Measurements from ENCODE around the gene CXorf38.

Gene CXorf38

GRCh38 chrX:40685362-40685918, 38.1 kb upstream of the CXorf38 start:
- Histone ChIP-seq H3K14ac (ENCODE audit: low read length in 2 of 2) (no peak overlapping the region), H3K27me3 (ENCODE audit: control insufficient read depth in 1 of 2, insufficient read depth in 1 of 2, low read length in 2 of 2) (peaks cover 0 to 25% of the 10 kb centered on the region in 2 experiments), H2BK5ac (ENCODE audit: low read depth, low read length, poor library complexity, severe bottlenecking) (no peak overlapping the region), H3K27ac (ENCODE audit: low read length, poor library complexity, severe bottlenecking) (peak overlapping the region; percentile 32), H2BK15ac (ENCODE audit: low read depth, poor library complexity, severe bottlenecking) (no peak overlapping the region), H4K91ac (ENCODE audit: low read length) (no peak overlapping the region), H3K36me3 (ENCODE audit: control insufficient read depth in 1 of 2, insufficient read depth in 2 of 2, low read depth in 1 of 2, low read length in 2 of 2) (peaks cover 3 to 56% of the 10 kb centered on the region in 2 experiments), H2AFZ (ENCODE audit: low read depth, low read length) (no peak overlapping the region), H3K4ac (ENCODE audit: low read depth in 1 of 2, low read length in 2 of 2) (no peak overlapping the region), H3K18ac (ENCODE audit: low read depth in 1 of 2, low read length in 2 of 2) (no peak overlapping the region), H3K4me1 (ENCODE audit: control insufficient read depth, insufficient read depth, low read depth, low read length) (peaks cover 1% of the 10 kb centered on the region), H3K23ac (ENCODE audit: low read length in 2 of 2) (no peak overlapping the region), H3K9me3 (ENCODE audit: control insufficient read depth, low read length) (no peaks in the 10 kb centered on the region), H3K79me1 (replicated peaks; ENCODE audit: low read length, poor library complexity, severe bottlenecking) (peaks cover under 1% of the 10 kb centered on the region), H2BK12ac (ENCODE audit: low read length in 2 of 2) (no peak overlapping the region), H4K8ac (ENCODE audit: low read length) (no peak overlapping the region), H3K9ac (ENCODE audit: low read length) (no peak overlapping the region), H3K4me3 (ENCODE audit: insufficient read depth in 1 of 2, low read depth in 1 of 2, low read length in 2 of 2) (no peak overlapping the region), H3K4me2 (ENCODE audit: low read length, poor library complexity, severe bottlenecking) (no peak overlapping the region), H2BK120ac (ENCODE audit: low read depth, low read length) (no peak overlapping the region), H2AK5ac (ENCODE audit: low read length, severe bottlenecking) (no peak overlapping the region)
- 81% methylated on average over 2 of the region's 4 CpGs for WGBS
- DNase-seq = no peak

DNA sequence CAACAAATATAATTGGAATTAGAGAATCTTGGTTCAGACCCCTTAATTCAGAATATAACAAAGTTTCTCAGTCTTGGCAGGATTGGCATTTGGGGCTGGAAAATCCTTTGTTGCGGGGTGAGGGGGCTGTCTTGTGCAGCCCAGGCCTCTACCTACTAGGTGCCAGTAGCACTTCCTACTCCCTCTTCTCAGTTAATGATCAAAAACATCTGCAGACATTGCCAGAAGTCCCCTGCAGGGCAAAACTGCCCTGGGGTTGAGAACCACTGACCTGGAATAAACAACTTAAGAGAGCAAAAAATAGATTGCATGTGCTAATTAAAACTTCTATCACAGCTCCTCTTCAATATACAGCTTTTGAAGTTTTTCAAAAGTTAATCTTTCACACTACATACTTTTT, 36.7 kb upstream of the CXorf38 start:
- Histone ChIP-seq H2BK120ac (ENCODE audit: low read depth, low read length) (no peak overlapping the region), H4K8ac (ENCODE audit: low read length) (no peak overlapping the region), H2AK5ac (ENCODE audit: low read length, severe bottlenecking) (no peak overlapping the region), H3K36me3 (ENCODE audit: control insufficient read depth in 1 of 2, insufficient read depth in 2 of 2, low read depth in 1 of 2, low read length in 2 of 2) (peaks cover 9 to 59% of the 10 kb centered on the region in 2 experiments), H3K27me3 (ENCODE audit: control insufficient read depth in 1 of 2, insufficient read depth in 1 of 2, low read length in 2 of 2) (peaks cover 0 to 33% of the 10 kb centered on the region in 2 experiments), H3K9ac (ENCODE audit: low read length) (no peak overlapping the region), H3K4me2 (ENCODE audit: low read length, poor library complexity, severe bottlenecking) (no peak overlapping the region), H3K9me3 (ENCODE audit: control insufficient read depth, low read length) (no peaks in the 10 kb centered on the region), H3K4me3 (ENCODE audit: insufficient read depth in 1 of 2, low read depth in 1 of 2, low read length in 2 of 2) (no peak overlapping the region), H3K4me1 (ENCODE audit: control insufficient read depth, insufficient read depth, low read depth, low read length) (peaks cover 1% of the 10 kb centered on the region), H3K14ac (ENCODE audit: low read length in 2 of 2) (no peak overlapping the region), H2BK15ac (ENCODE audit: low read depth, poor library complexity, severe bottlenecking) (no peak overlapping the region), H3K18ac (ENCODE audit: low read depth in 1 of 2, low read length in 2 of 2) (no peak overlapping the region), H2AFZ (ENCODE audit: low read depth, low read length) (no peak overlapping the region), H2BK12ac (ENCODE audit: low read length in 2 of 2) (no peak overlapping the region), H3K23ac (ENCODE audit: low read length in 2 of 2) (no peak overlapping the region), H4K91ac (ENCODE audit: low read length) (no peak overlapping the region), H2BK5ac (ENCODE audit: low read depth, low read length, poor library complexity, severe bottlenecking) (no peak overlapping the region), H3K79me1 (replicated peaks; ENCODE audit: low read length, poor library complexity, severe bottlenecking) (peaks cover 2% of the 10 kb centered on the region), H3K4ac (ENCODE audit: low read depth in 1 of 2, low read length in 2 of 2) (no peak overlapping the region), H3K27ac (ENCODE audit: low read length, poor library complexity, severe bottlenecking) (peak overlapping the region; percentile 73)
- WGBS = no CpG with 5 or more reads among the region's 1 CpG
- no peak for DNase-seq

- WGBS = 100% methylated on average over 1 of the region's 3 CpGs
These were observed 35.9 kb upstream of the CXorf38 start for GRCh38 chrX:40683245-40683644.

DNA sequence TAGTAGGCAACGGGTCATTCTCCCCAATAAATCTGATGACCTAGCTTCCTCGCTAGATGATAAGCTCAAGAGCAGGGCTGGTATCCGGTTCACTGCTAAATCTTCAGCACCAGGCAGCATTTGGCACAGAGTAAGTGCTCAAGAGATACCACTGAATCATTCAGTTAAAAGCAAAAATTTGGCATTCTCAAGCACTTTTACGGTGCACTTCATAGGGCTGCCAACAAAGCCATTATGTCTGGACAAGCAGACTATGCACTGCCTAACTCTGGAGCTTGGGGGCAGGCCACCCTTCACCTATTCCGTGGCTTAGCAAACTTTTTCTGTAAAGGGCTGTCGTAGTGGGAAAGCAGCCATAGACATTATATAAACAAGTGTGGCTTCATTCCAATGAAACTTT, 23.8 kb upstream of the CXorf38 start:
- 98% methylated on average over 4 of the region's 6 CpGs for WGBS

More at GRCh38 chrX:40683245-40683644, 35.9 kb upstream of the CXorf38 start:
- peaks cover 0 to 31% of the 10 kb centered on the region in 2 experiments for H3K27me3 ChIP-seq (ENCODE audit: control insufficient read depth in 1 of 2, insufficient read depth in 1 of 2, low read length in 2 of 2)
- no peak overlapping the region for H3K18ac ChIP-seq (ENCODE audit: low read depth in 1 of 2, low read length in 2 of 2)
- H3K4me2 ChIP-seq (ENCODE audit: low read length, poor library complexity, severe bottlenecking) = no peak overlapping the region
- H4K91ac ChIP-seq (ENCODE audit: low read length) = no peak overlapping the region
- no peak overlapping the region for H2BK120ac ChIP-seq (ENCODE audit: low read depth, low read length)
- no peaks in the 10 kb centered on the region for H3K9me3 ChIP-seq (ENCODE audit: control insufficient read depth, low read length)
- H3K23ac ChIP-seq (ENCODE audit: low read length in 2 of 2) = no peak overlapping the region
- H3K4me1 ChIP-seq (ENCODE audit: control insufficient read depth, insufficient read depth, low read depth, low read length) = peaks cover 1% of the 10 kb centered on the region
- H2BK15ac ChIP-seq (ENCODE audit: low read depth, poor library complexity, severe bottlenecking) = no peak overlapping the region
- no peak overlapping the region for H2AK5ac ChIP-seq (ENCODE audit: low read length, severe bottlenecking)
- no peak overlapping the region for H2AFZ ChIP-seq (ENCODE audit: low read depth, low read length)
- H3K9ac ChIP-seq (ENCODE audit: low read length) = no peak overlapping the region
- no peak for DNase-seq
- peaks cover 9 to 57% of the 10 kb centered on the region in 2 experiments for H3K36me3 ChIP-seq (ENCODE audit: control insufficient read depth in 1 of 2, insufficient read depth in 2 of 2, low read depth in 1 of 2, low read length in 2 of 2)
- H3K14ac ChIP-seq (ENCODE audit: low read length in 2 of 2) = no peak overlapping the region
- no peak overlapping the region for H2BK12ac ChIP-seq (ENCODE audit: low read length in 2 of 2)
- H3K79me1 ChIP-seq (replicated peaks; ENCODE audit: low read length, poor library complexity, severe bottlenecking) = peaks cover 2% of the 10 kb centered on the region
- no peak overlapping the region for H4K8ac ChIP-seq (ENCODE audit: low read length)
- no peak overlapping the region for H3K27ac ChIP-seq (ENCODE audit: low read length, poor library complexity, severe bottlenecking)
- H3K4me3 ChIP-seq (ENCODE audit: insufficient read depth in 1 of 2, low read depth in 1 of 2, low read length in 2 of 2) = no peak overlapping the region
- no peak overlapping the region for H2BK5ac ChIP-seq (ENCODE audit: low read depth, low read length, poor library complexity, severe bottlenecking)
- no peak overlapping the region for H3K4ac ChIP-seq (ENCODE audit: low read depth in 1 of 2, low read length in 2 of 2)

More for the DNA sequence above, 23.8 kb upstream of the CXorf38 start:
- no peak for DNase-seq
- Histone ChIP-seq H3K4me2 (ENCODE audit: low read length, poor library complexity, severe bottlenecking) (no peak overlapping the region), H2AFZ (ENCODE audit: low read depth, low read length) (no peak overlapping the region), H3K4me1 (ENCODE audit: control insufficient read depth, insufficient read depth, low read depth, low read length) (no peaks in the 10 kb centered on the region), H3K23ac (ENCODE audit: low read length in 2 of 2) (no peak overlapping the region), H3K4ac (ENCODE audit: low read depth in 1 of 2, low read length in 2 of 2) (no peak overlapping the region), H2BK12ac (ENCODE audit: low read length in 2 of 2) (no peak overlapping the region), H2BK5ac (ENCODE audit: low read depth, low read length, poor library complexity, severe bottlenecking) (no peak overlapping the region), H3K9me3 (ENCODE audit: control insufficient read depth, low read length) (no peaks in the 10 kb centered on the region), H4K91ac (ENCODE audit: low read length) (no peak overlapping the region), H2BK15ac (ENCODE audit: low read depth, poor library complexity, severe bottlenecking) (no peak overlapping the region), H2BK120ac (ENCODE audit: low read depth, low read length) (no peak overlapping the region), H2AK5ac (ENCODE audit: low read length, severe bottlenecking) (no peak overlapping the region), H3K18ac (ENCODE audit: low read depth in 1 of 2, low read length in 2 of 2) (no peak overlapping the region), H3K14ac (ENCODE audit: low read length in 2 of 2) (no peak overlapping the region), H3K79me1 (replicated peaks; ENCODE audit: low read length, poor library complexity, severe bottlenecking) (peaks cover 10% of the 10 kb centered on the region), H3K4me3 (ENCODE audit: insufficient read depth in 1 of 2, low read depth in 1 of 2, low read length in 2 of 2) (no peak overlapping the region), H3K9ac (ENCODE audit: low read length) (no peak overlapping the region), H3K36me3 (ENCODE audit: control insufficient read depth in 1 of 2, insufficient read depth in 2 of 2, low read depth in 1 of 2, low read length in 2 of 2) (peaks cover 14 to 73% of the 10 kb centered on the region in 2 experiments), H3K27ac (ENCODE audit: low read length, poor library complexity, severe bottlenecking) (no peak overlapping the region), H3K27me3 (ENCODE audit: control insufficient read depth in 1 of 2, insufficient read depth in 1 of 2, low read length in 2 of 2) (peaks cover 0 to 15% of the 10 kb centered on the region in 2 experiments), H4K8ac (ENCODE audit: low read length) (no peak overlapping the region)
